Upper lobe of right lung (tissue), 1 donor: Measurements from ENCODE around the gene ATF7IP. TPM values are rescaled to one million over a fixed set of nuclear protein-coding genes. Genes with fewer than 3 reads are reported as not detected.
A peak's percentile ranks its signal among the peaks of the same experiment; 100 is the strongest.

Source experiments
- ATAC-seq: fragments of 200-7000 bp; cut with Tn5 transposase; one replicate; pipeline ENCODE4 v1.9.1; 2020; ENCODE audit warnings: mild to moderate bottlenecking, moderate library complexity
- DNase-seq: peaks from one replicate; pipeline ENCODE4 v3.0.0-alpha.2; 2020
- H3K27ac ChIP-seq: fragments of 200-600 bp; one replicate; pipeline ENCODE4 v1.8.0; 2022
- H3K27me3 ChIP-seq: fragments of 200-600 bp; one replicate; pipeline ENCODE4 v1.8.0; 2022; ENCODE audit warnings: mild to moderate bottlenecking
- H3K36me3 ChIP-seq: fragments of 200-600 bp; one replicate; pipeline ENCODE4 v1.8.0; 2022
- H3K4me1 ChIP-seq: fragments of 200-600 bp; one replicate; pipeline ENCODE4 v1.8.0; 2022
- H3K4me3 ChIP-seq: fragments of 200-600 bp; one replicate; pipeline ENCODE4 v1.8.0; 2022; ENCODE audit warnings: mild to moderate bottlenecking
- H3K9me3 ChIP-seq: fragments of 200-600 bp; one replicate; pipeline ENCODE4 v1.8.0; 2022
- intact Hi-C: fragments of 100-400 bp; cut with DNase I; formaldehyde crosslinking; loops from one replicate; pipeline ENCODE4 v1.11.0; 2022
- total RNA-seq: library from RNA; stranded (reverse); fragmentation: NEBNext Ultra II Directional; extraction: Animal tissue kit (Norgen Biotek cat#: 25700); gene quantifications from one replicate; pipeline ENCODE4 v1.2.1, GENCODE V29; 2021
- TF ChIP-seq, protein P1 (sequence below): fragments of 200-600 bp; IDR thresholded peaks from one replicate; pipeline ENCODE4 v1.8.0; 2022; ENCODE audit warnings: antibody characterized with exemption
- donor health status: DM: no; HTN: yes; CAD: no; lungs with severe emphysema.

ATF7IP gene
- total RNA-seq, 1 donor from 2014 or later = 64.0 TPM

DNA sequence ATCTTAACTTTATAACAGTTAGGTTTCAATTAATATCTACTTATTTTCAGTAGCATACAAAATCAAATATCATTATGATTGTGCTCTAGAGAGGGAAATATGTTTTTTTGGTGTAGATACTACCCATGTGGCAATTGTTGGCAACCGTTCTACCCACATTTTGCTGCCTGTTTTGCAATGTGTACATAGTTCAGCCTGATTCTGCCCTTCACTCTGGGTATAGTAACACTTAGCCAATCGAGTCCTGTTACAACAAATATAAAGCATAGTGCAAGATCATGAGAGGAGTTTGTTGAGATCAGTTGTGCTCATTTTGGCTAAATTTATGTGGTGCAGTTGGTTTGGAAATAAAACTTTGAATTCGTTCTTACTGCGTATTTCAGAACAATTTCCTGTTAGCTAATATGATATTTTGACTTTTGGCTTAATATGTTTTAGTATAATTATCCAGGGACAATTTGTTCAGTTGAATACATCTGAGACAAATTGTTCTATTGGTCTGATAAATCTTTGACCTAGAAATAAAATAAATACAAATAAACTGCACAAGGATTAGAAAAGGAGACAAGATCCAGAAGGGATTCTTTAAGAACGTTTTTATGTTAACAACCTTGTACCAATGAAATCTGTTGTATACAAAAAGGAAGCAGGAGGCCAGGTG is 76.9 kb downstream of the ATF7IP start:
- Histone ChIP-seq H3K27me3 (no peaks in the 10 kb centered on the region), H3K4me3 (no peak overlapping the region), H3K4me1 (peaks cover 17% of the 10 kb centered on the region), H3K9me3 (no peaks in the 10 kb centered on the region), H3K36me3 (peaks cover 67% of the 10 kb centered on the region), H3K27ac (no peak overlapping the region)
- ATAC-seq = peak; percentile 70
- TF ChIP-seq, protein P1, sequence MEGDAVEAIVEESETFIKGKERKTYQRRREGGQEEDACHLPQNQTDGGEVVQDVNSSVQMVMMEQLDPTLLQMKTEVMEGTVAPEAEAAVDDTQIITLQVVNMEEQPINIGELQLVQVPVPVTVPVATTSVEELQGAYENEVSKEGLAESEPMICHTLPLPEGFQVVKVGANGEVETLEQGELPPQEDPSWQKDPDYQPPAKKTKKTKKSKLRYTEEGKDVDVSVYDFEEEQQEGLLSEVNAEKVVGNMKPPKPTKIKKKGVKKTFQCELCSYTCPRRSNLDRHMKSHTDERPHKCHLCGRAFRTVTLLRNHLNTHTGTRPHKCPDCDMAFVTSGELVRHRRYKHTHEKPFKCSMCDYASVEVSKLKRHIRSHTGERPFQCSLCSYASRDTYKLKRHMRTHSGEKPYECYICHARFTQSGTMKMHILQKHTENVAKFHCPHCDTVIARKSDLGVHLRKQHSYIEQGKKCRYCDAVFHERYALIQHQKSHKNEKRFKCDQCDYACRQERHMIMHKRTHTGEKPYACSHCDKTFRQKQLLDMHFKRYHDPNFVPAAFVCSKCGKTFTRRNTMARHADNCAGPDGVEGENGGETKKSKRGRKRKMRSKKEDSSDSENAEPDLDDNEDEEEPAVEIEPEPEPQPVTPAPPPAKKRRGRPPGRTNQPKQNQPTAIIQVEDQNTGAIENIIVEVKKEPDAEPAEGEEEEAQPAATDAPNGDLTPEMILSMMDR = no peak
- no peak for DNase-seq
- intact Hi-C loops = no loop called here

DNA sequence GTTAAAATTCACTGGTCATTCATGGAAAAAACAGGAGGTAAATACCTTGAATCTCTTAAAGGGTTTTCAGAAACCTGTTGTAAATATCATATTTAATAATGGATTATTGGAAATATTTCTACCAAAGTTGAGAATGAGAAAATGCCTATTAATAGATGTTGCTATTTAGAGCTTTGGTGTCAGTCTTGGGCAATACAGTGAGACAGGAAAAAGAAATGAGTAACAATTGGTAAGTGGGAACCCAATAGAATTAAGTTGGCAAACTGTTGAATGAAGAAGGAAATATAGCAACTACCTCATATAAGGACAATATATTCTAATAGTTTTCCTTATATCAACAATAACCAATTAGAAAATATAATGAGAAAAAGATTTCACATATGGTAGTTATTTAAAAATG is 78.0 kb downstream of the ATF7IP start:
- peaks cover 17% of the 10 kb centered on the region for H3K4me1 ChIP-seq
- H3K9me3 ChIP-seq = no peaks in the 10 kb centered on the region
- no peaks in the 10 kb centered on the region for H3K27me3 ChIP-seq
- peaks cover 67% of the 10 kb centered on the region for H3K36me3 ChIP-seq
- H3K4me3 ChIP-seq = no peak overlapping the region
- intact Hi-C loops = no loop called here
- H3K27ac ChIP-seq = no peak overlapping the region
- TF ChIP-seq, protein P1 = no peak
- ATAC-seq = no peak
- DNase-seq = no peak

DNA sequence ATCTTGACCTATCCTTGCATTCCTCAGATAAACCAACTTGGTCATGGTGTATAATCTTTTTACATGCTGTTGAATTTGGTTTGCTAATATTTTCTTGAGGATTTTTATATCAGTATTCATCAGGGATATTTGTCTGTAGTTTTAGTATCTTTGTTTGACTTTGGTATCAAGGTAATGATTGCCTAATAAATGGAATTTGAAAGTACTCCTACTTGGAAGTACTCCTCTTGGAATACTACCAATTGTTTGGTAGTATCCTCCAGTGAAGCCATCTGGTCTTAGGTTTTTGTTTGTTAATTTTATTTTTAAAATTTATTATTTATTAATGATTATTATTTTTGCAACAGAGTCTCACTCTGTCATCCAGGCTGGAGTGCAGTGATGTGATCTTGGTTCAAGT is 85.0 kb downstream of the ATF7IP start:
- DNase-seq = no peak
- Histone ChIP-seq H3K27me3 (no peaks in the 10 kb centered on the region), H3K36me3 (peaks cover 53% of the 10 kb centered on the region), H3K4me1 (no peaks in the 10 kb centered on the region), H3K27ac (no peak overlapping the region), H3K4me3 (no peak overlapping the region), H3K9me3 (no peaks in the 10 kb centered on the region)
- TF ChIP-seq, protein P1 = no peak
- intact Hi-C loops = no loop called here
- ATAC-seq = no peak

DNA sequence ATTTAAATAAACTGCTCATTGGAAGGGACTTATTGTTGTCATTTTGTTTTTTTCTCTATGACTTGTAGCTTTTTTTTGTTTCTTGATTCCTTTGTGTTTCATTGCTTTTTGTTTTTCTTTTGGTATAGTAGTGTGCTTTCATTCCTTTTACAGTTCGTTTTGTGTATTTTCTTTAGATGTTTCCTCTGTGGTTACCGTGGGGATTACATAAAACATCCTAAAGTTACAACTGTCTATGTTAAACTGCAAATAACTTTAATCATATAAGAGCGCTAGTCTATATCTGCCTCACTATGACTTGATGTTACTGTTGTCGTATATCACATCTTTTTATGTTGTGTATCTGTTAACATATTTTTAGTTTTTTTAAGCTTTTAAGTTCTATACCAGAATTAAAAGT is 86.9 kb downstream of the ATF7IP start:
- H3K9me3 ChIP-seq = no peaks in the 10 kb centered on the region
- no peak overlapping the region for H3K4me3 ChIP-seq
- no peak for DNase-seq
- intact Hi-C loops = no loop called here
- no peak for ATAC-seq
- TF ChIP-seq, protein P1 = no peak
- H3K27me3 ChIP-seq = no peaks in the 10 kb centered on the region
- H3K4me1 ChIP-seq = no peaks in the 10 kb centered on the region
- H3K27ac ChIP-seq = no peak overlapping the region
- H3K36me3 ChIP-seq = peaks cover 52% of the 10 kb centered on the region

DNA sequence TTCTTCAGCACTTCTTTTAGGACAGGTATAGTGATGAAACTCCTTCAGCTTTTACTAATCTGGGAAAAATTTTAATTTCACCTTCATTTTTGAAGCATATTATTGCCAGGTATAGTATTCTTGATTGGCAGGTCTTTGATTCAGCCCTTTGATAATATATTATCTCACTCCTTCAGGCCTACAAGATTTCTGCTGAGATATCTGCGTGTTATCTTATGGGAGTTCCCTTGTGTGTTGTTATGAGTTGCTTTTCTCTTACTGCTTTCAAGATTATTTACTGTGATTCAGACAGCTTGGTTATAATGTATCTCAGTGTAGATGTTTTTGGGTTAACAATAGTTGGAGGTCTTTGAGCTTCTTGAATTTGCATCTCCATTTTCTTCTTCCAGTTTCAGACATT is 87.4 kb downstream of the ATF7IP start:
- Histone ChIP-seq H3K27me3 (no peaks in the 10 kb centered on the region), H3K4me1 (no peaks in the 10 kb centered on the region), H3K36me3 (peaks cover 52% of the 10 kb centered on the region), H3K4me3 (no peak overlapping the region), H3K27ac (no peak overlapping the region), H3K9me3 (no peaks in the 10 kb centered on the region)
- ATAC-seq = no peak
- intact Hi-C loops = no loop called here
- TF ChIP-seq, protein P1 = no peak
- DNase-seq = no peak
